HG03039 (cell line): ENCODE results near the gene PLEKHG1.

Source experiments
- ATAC-seq: cut with Tn5 transposase; IDR thresholded peaks from one replicate; pipeline ENCODE4 v1.9.1; 2021; ENCODE audit warnings: mild to moderate bottlenecking, moderate library complexity; ENCODE audit not compliant: unreplicated experiment

PLEKHG1 gene

DNA sequence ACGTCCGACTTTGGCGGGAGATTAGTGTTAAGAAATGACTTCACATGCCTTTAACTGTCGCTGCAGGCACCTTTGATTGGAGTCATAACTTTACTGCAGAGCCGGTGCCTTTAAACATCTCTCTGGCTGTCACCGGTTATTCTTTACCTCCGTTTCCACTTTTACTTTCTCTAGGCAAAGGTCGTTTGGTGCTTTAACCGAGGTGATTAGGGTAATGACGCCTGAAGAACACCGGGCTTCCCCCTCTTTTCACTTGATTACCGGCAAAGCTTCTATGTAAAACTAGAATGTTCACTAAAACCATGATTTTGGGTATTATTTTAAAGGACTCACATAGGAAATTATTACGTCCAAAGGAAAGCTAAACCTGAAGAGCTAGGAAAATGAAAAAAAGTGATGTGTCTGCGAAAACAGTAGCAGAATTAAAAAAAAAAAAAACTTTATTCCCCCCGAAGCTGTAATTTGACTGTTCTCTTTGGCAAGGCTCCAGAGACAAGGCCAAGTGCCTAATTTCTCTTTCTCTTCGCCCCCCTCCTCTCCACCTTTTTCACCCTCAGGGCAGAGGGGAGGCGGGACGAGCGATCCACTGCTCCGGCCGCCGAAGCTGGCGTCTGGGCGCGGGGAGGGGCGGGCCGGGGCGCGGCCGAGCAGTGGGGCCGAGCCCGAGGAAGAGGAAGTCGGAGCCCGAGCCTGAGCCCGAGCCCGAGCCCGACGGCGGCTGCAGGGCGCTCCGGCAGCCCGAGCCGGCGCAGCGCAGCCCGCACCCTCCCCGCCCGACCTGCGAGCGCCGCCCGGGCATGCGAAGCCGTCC, at the start of gene PLEKHG1:
Gene PLEKHG1 (plus strand): TSS at position 687 of the 811 bp plus-strand sequence. CDS start 133,797 bp downstream, outside the sequence.
- ATAC-seq, result peak; percentile 80

- no peak for ATAC-seq
These were observed 49.4 kb upstream of the PLEKHG1 start for GRCh38 chr6:150550244-150550643.

DNA sequence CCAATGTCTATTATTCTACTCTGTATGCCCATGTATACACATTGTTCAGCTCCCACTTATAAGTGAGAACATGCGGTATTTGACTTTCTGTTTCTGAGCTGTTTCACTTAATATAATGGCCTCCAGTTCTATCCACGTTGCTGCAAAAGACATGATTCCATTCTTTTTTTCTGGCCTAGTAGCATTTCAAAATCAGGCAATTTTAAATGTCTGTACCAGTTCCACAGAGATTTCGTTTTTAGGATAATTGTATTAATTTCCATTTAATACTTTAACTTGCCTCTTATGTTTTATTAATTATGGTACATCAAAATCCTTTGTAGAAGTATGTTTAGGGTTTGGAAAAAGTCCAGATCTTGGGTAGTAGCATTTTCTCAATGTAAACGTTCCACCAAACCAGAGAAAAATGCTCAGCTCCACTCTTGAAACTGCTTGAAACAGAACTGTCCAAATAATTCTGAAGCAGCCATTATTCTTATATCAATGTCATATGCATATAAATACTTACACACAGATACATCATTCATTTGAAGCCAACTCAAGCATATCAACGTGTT, 42.6 kb upstream of the PLEKHG1 start:
- ATAC-seq, result no peak

DNA sequence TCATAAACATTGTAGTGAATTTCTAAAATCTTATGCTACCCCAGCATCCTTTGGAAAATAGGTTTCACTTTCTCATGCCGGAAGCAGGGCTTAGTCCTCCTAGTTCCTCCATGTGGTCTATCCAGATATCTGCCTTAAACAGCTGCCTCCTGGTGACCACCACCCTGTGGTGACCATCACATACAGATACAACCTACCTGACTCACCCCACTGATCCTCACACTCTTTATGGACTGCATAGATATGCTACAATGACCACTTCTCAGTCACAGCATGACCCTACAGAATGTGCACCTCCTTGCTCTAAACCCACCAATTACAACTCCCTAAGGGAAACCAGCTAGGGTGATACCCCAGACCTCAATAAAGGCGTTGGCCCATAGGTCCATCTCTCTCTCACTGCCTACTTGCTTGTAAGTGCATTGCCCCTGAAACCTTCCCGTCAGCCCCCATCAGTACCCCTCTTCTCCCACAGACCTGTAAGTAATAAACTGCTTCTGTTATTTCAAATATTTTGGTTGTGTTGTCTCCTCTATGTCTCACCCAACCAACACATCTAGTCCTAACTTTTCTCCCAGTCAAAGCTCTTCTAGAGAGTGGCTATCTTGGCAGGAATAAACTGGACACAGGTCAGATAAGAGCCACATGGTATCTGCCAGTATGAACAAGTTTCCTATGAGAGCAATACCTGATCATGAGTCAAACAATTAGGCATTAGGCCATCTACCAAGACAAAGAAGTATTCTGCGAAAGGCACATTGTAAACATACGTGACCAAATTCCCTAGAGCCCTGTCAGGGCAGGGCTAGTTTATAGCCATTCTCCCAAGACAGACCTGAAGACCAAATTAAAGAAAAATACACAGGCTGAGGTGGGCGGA, 39.4 kb upstream of the PLEKHG1 start:
- ATAC-seq, result no peak

DNA sequence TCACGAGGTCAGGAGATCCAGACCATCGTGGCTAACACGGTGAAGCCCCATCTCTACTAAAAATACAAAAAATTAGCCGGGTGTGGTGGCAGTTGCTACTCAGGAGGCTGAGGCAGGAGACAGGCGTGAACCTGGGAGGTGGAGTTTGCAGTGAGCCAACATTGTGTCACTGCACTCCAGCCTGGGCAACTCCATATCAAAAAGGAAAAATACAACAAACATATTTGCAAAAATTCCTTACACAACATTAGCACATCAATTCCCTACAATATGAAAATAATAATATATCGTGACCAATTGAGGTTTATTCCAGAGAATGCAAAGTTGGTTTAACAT, 38.8 kb upstream of the PLEKHG1 start:
- no peak for ATAC-seq

GRCh38 chr6:150565945-150566344, 33.7 kb upstream of the PLEKHG1 start:
- ATAC-seq, result no peak

GRCh38 chr6:150566486-150566885, 33.2 kb upstream of the PLEKHG1 start:
- no peak for ATAC-seq

GRCh38 chr6:150567380-150567779, 32.3 kb upstream of the PLEKHG1 start:
- no peak for ATAC-seq

DNA sequence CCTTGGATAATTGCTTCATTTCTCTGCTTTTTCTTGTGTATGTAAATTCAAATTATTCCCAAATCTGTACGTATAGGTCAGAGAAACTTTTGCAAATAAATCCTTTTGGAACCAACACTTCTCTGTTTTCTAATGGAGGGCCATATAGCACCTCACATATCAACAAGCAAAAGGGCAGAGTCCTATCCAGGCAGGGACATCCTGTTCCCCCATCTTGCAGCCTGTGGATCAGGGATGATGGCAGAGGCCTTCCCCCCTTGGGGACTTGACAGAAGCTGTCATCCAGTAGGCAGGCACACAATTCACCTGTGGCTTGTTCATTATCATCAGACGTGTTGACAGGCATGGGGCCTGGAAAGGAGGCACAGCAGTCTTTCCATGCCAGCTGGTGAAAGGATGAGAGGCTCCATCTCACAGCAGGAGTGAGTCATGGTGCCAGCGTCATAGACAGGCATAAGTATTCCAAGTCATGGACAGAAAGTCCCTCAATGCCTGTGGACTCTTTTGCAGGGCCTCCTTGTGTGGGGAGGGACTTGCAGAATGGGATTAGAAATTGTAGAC, 31.8 kb upstream of the PLEKHG1 start:
- ATAC-seq, result no peak

- ATAC-seq, result no peak
These were observed 31.1 kb upstream of the PLEKHG1 start for GRCh38 chr6:150568560-150568959.

- no peak for ATAC-seq
These were observed 30.5 kb upstream of the PLEKHG1 start for GRCh38 chr6:150569161-150569560.

GRCh38 chr6:150573041-150573681, 26.5 kb upstream of the PLEKHG1 start:
- ATAC-seq, result no peak

- no peak for ATAC-seq
These were observed 23.8 kb upstream of the PLEKHG1 start for GRCh38 chr6:150575836-150576235.

- no peak for ATAC-seq
These were observed 22.9 kb upstream of the PLEKHG1 start for GRCh38 chr6:150576651-150577226.

DNA sequence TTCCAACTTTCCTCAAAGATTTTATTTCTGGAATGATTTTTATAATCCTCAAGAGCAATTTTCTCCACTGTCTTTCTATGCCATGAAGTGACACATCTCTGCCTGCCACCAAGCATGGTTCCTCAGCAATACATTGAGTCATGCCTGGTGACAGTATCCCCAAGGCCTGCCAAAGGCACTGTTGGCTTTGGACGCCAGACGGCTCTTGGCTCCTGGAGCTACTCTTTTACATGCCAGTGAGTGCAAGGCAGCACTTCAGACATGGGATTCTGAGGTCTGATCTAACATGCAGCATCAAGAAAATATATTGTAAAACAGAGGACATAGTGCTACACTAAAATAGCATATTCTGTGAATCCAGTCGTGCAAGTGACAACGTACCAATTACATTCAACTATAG, 20.1 kb upstream of the PLEKHG1 start:
- no peak for ATAC-seq

GRCh38 chr6:150580489-150580888, 19.2 kb upstream of the PLEKHG1 start:
- ATAC-seq, result no peak

- no peak for ATAC-seq
These were observed 15.6 kb upstream of the PLEKHG1 start for GRCh38 chr6:150584065-150584464.

DNA sequence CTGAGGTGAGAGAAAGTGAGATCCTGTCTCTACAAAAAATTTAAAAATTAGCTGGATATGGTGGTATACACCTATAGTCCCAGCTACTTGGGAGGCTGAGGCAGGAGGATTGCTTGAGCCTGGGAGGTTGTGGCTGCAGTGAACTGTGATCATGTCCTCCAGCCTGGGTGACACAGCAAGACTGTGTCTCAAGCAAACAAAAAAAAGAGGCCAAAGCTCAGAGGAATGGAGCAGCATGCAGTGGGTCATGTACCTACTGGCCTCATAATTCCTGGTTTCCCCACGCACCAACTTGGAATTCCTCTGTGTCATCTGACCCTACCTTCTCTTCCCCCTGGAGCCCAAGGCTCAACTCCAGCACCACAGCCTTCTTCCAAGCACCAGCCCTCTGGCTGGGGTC, 15.1 kb upstream of the PLEKHG1 start:
- no peak for ATAC-seq

- no peak for ATAC-seq
These were observed 12.8 kb upstream of the PLEKHG1 start for GRCh38 chr6:150586850-150587359.

DNA sequence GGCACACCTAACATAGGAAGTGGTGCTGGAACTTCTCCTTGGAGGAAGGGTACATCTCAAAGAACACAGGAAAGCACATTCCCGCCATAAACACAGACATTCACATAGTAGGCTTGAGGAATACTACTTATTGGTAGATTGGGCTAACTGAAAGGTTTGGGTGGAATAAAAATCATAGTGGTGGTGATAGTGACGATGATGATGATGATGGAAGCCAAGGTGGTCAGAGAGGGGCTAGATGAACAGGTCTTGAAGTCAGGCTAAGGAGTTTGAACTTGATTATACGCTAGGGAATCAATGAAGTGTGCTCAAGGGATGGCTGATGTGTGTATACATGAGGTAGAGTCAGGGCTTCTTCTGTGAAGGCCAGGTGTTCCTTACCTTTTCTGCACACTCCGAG, 12.0 kb upstream of the PLEKHG1 start:
- no peak for ATAC-seq
